Right lobe of liver (tissue), 4 donors: ENCODE results near the gene MEF2A.

Experiments used
- POLR2A ChIP-seq: fragments of 450-650 bp; IDR thresholded peaks from one replicate; pipeline ENCODE4 v1.6.1; 2017; ENCODE audit warnings: antibody characterized with exemption, mild to moderate bottlenecking
- TF ChIP-seq, protein P1 (sequence below), 4 donors: fragments of 200-600 bp in 3 of 4; fragments of 450-650 bp in 1 of 4; IDR thresholded peaks; one replicate each; pipeline versions ENCODE4 v1.5.1 to v1.8.0; 2016 to 2022; ENCODE audit warnings: antibody characterized with exemption in 4 of 4, mild to moderate bottlenecking in 2 of 4
- donor health status: DM: no; HTN: no; CAD: no.
- donor health status: DM: no; HTN: no; CAD: no.
- donor health status: DM: no; HTN: yes; CAD: no.

DNA sequence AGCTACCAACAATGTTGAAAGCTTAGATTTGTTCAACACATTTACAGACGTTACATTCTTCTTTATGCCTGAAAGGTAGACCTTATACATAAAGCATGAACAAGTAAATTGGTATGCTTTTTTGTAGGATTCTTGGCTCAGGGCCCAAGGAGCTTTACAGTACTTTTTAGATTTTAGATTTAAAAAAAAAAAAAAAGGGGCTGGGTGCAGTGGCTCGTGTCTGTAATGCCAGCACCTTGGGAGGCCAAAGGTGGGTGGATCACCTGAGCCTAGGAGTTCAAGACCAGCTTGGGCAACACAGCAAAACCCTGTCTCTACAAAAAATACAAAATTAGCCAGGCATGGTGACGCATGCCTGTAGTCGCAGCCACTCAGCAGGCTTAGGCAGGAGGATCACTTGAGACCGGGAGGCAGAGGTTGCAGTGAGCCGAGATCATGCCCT lies 39.7 kb downstream of the MEF2A start:
- TF ChIP-seq, protein P1, sequence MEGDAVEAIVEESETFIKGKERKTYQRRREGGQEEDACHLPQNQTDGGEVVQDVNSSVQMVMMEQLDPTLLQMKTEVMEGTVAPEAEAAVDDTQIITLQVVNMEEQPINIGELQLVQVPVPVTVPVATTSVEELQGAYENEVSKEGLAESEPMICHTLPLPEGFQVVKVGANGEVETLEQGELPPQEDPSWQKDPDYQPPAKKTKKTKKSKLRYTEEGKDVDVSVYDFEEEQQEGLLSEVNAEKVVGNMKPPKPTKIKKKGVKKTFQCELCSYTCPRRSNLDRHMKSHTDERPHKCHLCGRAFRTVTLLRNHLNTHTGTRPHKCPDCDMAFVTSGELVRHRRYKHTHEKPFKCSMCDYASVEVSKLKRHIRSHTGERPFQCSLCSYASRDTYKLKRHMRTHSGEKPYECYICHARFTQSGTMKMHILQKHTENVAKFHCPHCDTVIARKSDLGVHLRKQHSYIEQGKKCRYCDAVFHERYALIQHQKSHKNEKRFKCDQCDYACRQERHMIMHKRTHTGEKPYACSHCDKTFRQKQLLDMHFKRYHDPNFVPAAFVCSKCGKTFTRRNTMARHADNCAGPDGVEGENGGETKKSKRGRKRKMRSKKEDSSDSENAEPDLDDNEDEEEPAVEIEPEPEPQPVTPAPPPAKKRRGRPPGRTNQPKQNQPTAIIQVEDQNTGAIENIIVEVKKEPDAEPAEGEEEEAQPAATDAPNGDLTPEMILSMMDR (IDR thresholded peaks at IDR 0.05): no peak
- no peak for TF ChIP-seq POLR2A
